GM12801 (cell line): ENCODE data around the gene IPPK.

Experiments used
- TF ChIP-seq, protein P1 (sequence below): IDR thresholded peaks from one replicate; pipeline ENCODE4 v1.5.1; 2011; ENCODE audit warnings: control low read depth; ENCODE audit not compliant: insufficient read length; ENCODE audit errors: extremely low read depth

The IPPK gene

GRCh38 chr9:92603100-92603499 is 66.8 kb downstream of the IPPK start:
- TF ChIP-seq, protein P1, sequence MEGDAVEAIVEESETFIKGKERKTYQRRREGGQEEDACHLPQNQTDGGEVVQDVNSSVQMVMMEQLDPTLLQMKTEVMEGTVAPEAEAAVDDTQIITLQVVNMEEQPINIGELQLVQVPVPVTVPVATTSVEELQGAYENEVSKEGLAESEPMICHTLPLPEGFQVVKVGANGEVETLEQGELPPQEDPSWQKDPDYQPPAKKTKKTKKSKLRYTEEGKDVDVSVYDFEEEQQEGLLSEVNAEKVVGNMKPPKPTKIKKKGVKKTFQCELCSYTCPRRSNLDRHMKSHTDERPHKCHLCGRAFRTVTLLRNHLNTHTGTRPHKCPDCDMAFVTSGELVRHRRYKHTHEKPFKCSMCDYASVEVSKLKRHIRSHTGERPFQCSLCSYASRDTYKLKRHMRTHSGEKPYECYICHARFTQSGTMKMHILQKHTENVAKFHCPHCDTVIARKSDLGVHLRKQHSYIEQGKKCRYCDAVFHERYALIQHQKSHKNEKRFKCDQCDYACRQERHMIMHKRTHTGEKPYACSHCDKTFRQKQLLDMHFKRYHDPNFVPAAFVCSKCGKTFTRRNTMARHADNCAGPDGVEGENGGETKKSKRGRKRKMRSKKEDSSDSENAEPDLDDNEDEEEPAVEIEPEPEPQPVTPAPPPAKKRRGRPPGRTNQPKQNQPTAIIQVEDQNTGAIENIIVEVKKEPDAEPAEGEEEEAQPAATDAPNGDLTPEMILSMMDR: no peak

DNA sequence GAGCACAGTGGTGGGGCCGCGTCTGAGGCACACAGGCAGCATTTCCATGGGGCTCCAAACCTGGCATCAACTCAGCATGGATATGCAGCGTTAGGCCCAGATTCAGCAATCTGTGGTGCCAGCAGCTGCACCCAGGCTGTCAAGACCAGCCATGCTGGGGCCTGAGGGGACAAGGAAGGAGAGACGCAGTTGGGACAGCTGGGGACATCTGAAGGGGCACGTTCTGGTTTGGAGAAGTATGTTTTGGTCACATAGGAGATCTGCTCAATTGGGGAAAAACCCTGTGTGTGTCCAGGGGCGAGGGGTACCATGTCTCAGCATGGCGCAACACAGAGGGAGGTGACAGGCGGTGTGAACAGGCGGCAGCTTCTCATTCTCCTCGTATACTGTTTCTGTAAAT is 67.5 kb downstream of the IPPK start:
- TF ChIP-seq, protein P1: no peak

- TF ChIP-seq, protein P1: no peak
Measured at GRCh38 chr9:92601451-92601850, 68.5 kb downstream of the IPPK start.

DNA sequence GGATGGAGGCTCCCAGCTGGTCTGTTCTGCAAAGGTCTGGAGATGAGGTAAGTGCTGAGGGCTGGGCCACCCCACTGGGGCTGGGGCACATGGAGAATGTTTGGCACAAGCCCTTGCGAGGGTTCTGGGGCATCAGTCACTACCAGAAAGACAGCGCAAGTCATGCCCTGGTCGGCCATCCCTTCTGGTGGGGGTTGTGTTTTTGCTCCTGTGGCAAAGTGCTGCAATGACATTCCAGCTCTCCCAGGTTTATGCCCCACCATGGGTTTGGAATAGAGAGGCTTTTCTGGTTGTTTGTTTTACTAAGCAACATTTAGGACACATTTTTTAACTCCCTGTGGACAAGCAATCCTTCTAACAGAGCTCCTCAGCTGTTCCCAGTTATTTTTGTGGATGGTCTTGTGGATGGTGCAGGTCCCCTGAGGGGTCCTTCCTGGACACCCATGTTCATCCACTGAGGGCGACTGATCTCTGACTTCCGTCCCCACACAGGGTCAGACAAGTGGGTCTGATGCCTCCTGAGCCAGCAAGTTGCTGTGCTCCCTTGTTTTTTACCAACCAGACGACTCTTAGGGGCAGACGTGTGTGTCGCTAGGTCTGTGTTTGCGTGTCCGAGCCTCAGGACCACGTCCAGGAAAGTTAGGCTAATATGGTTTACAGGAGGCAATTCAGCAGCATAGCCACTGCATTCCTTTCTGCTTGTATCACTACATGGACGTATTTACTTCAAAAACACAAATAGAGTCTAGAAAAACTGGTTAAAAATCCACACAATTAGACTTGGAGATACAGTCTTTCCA is 69.3 kb downstream of the IPPK start:
- TF ChIP-seq, protein P1: no peak

GRCh38 chr9:92599938-92600461 is 69.9 kb downstream of the IPPK start:
- TF ChIP-seq, protein P1: no peak

- TF ChIP-seq, protein P1: no peak
Measured at GRCh38 chr9:92598382-92598781, 71.5 kb downstream of the IPPK start.

DNA sequence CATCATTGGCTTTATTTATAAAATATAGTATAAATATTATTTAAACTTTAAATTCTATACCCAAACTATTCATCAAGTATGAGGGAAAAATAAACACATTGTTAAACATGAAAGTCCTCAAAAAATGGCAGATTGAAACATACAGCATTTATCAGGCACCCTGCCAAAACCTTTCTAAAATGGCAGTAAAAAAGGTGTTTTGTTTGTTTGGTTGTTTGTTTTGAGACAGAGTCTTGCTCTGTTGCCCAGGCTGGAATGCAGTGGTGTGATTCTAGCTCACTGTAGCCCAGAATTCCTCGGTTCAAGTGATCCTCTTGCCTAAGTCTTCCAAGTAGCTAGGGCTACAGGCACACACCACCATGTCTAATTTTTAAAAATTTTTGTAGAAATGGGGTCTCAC is 74.0 kb downstream of the IPPK start:
- TF ChIP-seq, protein P1: no peak
